Inferior parietal cortex (tissue), 1 donor: Measurements from ENCODE around the gene COL4A3.

ENCODE experiments used
- DNase-seq: peaks from one replicate; pipeline ENCODE4 v3.0.0-alpha.2; 2016; ENCODE audit errors: extremely low spot score

The COL4A3 gene

DNA sequence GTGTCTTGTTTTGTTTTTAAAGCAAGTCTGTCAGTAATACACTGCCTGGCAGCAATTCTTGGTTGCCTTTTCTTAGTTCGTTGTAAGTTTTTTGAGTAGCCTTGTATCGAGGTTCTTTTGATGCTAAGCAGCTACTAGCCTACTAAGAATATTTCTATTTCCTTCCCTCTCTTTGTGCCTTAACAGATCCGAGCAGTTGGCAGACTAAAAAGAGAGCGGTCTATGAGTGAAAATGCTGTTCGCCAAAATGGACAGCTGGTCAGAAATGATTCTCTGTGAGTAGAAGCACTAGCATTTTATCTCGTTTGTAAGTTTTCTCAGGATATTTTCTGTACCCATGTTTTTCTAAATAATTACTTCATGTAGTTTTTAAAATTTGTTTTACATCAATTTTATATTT lies 175.7 kb downstream of the COL4A3 start:
- peak; percentile 57 for DNase-seq

DNA sequence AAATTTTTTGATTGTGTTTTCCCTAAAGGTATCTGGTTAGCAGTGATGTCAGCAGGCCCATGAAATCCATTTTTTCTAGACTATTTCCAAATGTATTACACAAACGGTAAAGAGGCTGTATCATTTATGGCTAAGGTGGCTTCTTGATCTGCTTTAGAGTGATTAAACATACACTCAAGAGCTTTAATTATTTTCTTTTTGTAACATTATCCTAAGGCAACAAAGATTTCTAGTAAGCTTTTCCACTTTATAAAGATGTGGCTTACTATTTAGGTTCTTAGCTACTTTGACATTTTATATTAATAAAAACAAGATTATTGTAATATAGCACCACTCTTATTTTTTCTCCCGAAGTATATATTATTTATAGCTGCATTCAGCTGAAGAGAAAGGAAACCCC lies 177.1 kb downstream of the COL4A3 start:
- no peak for DNase-seq

DNA sequence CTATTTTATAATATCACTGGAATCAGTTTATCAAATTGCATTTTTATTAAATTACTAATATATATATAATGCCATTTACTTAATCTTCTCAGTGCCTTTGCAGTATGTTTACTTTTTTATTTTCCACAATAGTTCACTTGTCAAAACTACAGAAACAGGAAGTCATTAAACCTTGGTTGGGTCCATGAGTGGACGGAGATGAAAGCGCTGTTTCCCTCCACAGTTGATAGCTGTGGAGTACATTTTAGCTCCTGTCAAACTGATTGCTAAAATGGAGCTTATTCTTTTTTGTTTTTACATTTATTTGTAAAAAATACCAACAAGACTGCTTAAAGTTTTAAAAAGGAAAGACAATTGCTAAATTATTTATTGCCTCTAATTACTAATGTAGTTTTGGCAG lies 179.8 kb downstream of the COL4A3 start:
- no peak for DNase-seq

DNA sequence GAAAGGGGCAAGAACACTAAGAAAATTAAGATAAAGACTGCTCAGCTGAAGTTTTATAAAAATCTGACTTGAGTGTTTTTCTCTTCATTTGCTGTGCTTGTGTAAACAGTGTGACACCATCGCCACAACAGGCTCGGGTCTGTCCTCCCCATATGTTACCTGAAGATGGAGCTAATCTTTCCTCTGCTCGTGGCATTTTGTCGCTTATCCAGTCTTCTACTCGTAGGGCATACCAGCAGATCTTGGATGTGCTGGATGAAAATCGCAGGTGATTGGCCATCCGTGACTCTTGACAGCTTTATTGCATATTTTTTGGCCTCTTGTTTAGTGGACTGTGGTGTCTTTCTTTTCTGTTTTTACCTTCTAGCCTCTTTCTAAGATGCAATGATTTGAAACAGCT lies 182.7 kb downstream of the COL4A3 start:
- no peak for DNase-seq

DNA sequence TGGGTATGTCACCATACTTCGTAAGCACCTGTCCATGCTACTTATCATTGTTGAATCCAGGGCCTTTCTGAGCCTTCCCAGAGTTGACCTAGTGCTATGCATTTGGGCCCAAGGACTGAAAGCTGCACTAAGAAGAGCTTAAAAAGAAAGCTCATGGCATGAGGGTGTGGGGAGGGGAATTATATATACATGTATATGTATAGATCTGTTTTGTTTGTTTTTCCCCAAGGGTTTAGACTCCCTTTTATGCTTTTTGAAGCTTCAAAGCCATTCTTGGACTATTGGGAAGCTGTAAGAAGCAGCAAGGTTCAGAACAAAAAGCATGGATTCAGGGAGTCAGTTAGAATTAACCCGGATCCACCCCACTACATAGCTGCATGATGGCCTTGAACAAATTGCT lies 183.9 kb downstream of the COL4A3 start:
- no peak for DNase-seq

DNA sequence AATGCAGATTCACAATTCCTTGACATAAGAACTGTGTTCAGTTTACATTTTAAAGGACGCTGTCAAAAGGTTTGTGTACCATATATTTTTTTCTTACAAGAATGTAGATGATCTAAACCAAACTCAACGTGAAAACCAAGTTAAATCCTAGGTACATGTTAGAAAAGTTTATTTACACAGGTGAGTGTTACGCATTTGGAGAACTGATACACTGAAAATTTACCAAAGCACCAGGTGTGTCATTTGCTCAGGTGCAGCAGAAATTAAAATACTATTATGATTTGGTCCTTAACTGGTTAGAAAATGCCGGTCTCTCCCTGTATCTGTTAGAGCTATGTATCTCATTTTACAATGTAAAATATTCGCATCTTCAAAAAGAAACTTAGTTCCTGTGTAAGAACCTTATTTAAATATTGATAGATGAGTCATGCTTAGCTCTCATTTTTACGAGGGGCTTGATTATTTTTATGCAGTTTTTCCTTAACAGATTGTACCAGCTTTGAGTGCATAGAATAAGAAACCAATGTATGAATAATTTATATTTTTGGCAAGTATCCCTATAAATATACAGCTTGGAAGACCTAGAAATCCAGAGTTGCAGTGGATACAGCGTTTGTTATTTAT lies 185.7 kb downstream of the COL4A3 start:
- DNase-seq, result no peak

DNA sequence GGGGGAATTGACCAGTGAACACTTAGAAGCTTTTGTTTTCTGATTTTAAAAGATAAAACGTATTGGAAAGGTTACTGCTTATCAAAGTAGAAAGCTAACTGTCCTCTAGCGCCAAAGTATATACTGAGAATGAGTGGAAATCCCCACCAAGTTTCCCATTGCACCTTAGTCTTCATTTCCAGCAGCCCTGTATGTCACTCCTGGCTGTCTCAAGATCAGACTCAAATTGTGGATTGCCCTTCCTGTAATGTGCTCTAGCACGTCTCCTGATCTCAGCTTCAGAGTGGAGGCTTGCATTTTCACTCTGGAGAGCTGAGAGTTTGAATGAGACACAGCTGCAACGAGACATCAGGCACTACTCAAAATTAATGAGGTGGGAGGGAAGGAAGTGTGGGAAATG lies 187.2 kb downstream of the COL4A3 start:
- DNase-seq, result no peak

DNA sequence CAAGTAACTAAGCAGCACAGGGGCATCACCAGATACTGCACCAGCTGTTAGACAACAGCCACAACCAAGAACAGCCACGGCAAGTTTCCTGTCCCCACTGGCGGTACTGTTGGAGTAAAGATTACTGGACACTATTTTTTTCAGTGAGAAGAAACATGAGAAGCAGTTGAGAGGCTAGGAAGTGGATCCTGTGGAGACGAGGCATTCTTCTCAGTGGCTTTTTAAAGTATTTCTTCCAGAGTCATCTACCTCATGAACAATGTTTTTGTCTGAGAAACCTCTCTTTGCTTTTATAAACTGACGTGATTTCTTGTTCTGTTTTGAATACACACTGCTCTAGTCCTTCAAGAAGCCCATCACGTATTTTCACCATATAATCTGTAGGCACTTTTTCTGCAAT lies 195.9 kb downstream of the COL4A3 start:
- DNase-seq, result no peak

DNA sequence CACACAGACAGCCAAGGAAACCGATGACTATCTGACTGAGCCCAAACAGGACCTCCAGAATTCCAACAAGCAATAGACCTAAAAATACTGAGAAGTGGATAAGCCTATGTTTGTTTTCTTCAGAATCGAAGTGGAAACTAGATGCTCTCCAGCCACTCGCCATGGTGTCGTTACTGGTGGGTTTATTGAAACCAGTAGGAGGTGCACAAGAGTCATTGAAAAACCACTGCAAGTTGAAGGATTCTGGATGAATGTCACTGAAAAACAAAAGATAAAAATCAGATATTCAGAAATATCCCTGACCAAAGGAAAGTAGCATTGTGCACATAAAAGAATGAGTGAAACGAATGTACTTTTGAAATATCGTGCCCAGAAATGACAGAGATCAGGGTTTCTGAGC lies 199.3 kb downstream of the COL4A3 start:
- DNase-seq, result no peak
